Choroid plexus epithelial cell (primary cell): ENCODE measurements around the gene ONECUT3.

Experiments
- DNase-seq: peaks from one replicate; pipeline ENCODE4 v3.0.0-alpha.2; 2010; ENCODE audit warnings: low read depth
- H3K4me3 ChIP-seq: 2 replicates; pipeline ENCODE4 v1.5.1; 2011; ENCODE audit warnings: low read depth, mild to moderate bottlenecking, control low read depth, low read length, moderate library complexity
- CTCF ChIP-seq: conservative IDR thresholded peaks from 2 replicates; pipeline ENCODE4 v1.5.1; 2011; ENCODE audit warnings: low read depth, mild to moderate bottlenecking, control low read depth, inconsistent platforms, low read length, moderate library complexity

Gene ONECUT3

GRCh38 chr19:1799695-1800342, 46.5 kb downstream of the ONECUT3 start:
- no peak for TF ChIP-seq CTCF
- no peak overlapping the region for H3K4me3 ChIP-seq
- DNase-seq, result no peak

GRCh38 chr19:1804858-1805257, 51.6 kb downstream of the ONECUT3 start:
- DNase-seq, result no peak
- no peak overlapping the region for H3K4me3 ChIP-seq
- no peak for TF ChIP-seq CTCF

- TF ChIP-seq CTCF, result no peak
- no peak overlapping the region for H3K4me3 ChIP-seq
- no peak for DNase-seq
Observed at GRCh38 chr19:1805401-1806183, 52.3 kb downstream of the ONECUT3 start.

GRCh38 chr19:1806184-1807029, 53.1 kb downstream of the ONECUT3 start:
- no peak for TF ChIP-seq CTCF
- H3K4me3 ChIP-seq, result no peak overlapping the region
- no peak for DNase-seq

GRCh38 chr19:1807030-1807694, 53.9 kb downstream of the ONECUT3 start:
- TF ChIP-seq CTCF, result no peak
- no peak overlapping the region for H3K4me3 ChIP-seq
- DNase-seq, result no peak

GRCh38 chr19:1807695-1808394, 54.5 kb downstream of the ONECUT3 start:
- H3K4me3 ChIP-seq, result no peak overlapping the region
- TF ChIP-seq CTCF, result no peak
- peak; percentile 7 for DNase-seq
